Activated T-cell treated with anti-CD3 and anti-CD28 coated beads, Interleukin-2, amount 50 U/mL, for 4 hours (primary cell): ENCODE measurements around the gene MAPK11. TPM values are rescaled to one million over a fixed set of nuclear protein-coding genes. Genes with fewer than 3 reads are reported as not detected.

Experiments
- ATAC-seq, 2 donors: fragments of 200-7000 bp; cut with Tn5 transposase; one replicate each; pipeline ENCODE4 v1.10.0; 2021
- DNase-seq: peaks from one replicate; pipeline ENCODE4 v3.0.0-alpha.2; 2020
- H3K27me3 Mint-ChIP-seq: one replicate; pipeline ENCODE4 v1.8.0; 2021; ENCODE audit warnings: low read depth, mixed read lengths
- H3K36me3 Mint-ChIP-seq: one replicate; pipeline ENCODE4 v1.8.0; 2022; ENCODE audit warnings: mixed read lengths; ENCODE audit not compliant: insufficient read depth
- H3K4me1 Mint-ChIP-seq: one replicate; pipeline ENCODE4 v1.8.0; 2021; ENCODE audit warnings: low read depth, mixed read lengths
- H3K4me3 Mint-ChIP-seq: one replicate; pipeline ENCODE4 v1.8.0; 2021; ENCODE audit warnings: mild to moderate bottlenecking, moderate library complexity, mixed read lengths
- H3K9me3 Mint-ChIP-seq: one replicate; pipeline ENCODE4 v1.8.0; 2021; ENCODE audit warnings: mixed read lengths
- total RNA-seq, 3 donors: library from RNA; stranded (reverse); gene quantifications; one replicate each; pipeline ENCODE4 v1.2.1, GENCODE V29; 2021

The MAPK11 gene
- total RNA-seq, 3 donors from 2014 or later = 9.4 to 10.1 (median 9.8) TPM

GRCh38 chr22:50311606-50312351 lies 41.6 kb upstream of the MAPK11 start:
- H3K4me3 Mint-ChIP-seq = no peak overlapping the region
- H3K36me3 Mint-ChIP-seq = no peaks in the 10 kb centered on the region
- peaks cover 20% of the 10 kb centered on the region for H3K4me1 Mint-ChIP-seq
- H3K27me3 Mint-ChIP-seq = peaks cover 2% of the 10 kb centered on the region
- DNase-seq (no peak), ATAC-seq (no peak)
- H3K9me3 Mint-ChIP-seq = no peaks in the 10 kb centered on the region

GRCh38 chr22:50310949-50311444 lies 40.8 kb upstream of the MAPK11 start:
- DNase-seq (no peak), ATAC-seq (no peak)
- Mint-ChIP-seq H3K4me3 (no peak overlapping the region), H3K4me1 (peaks cover 24% of the 10 kb centered on the region), H3K27me3 (peaks cover 6% of the 10 kb centered on the region), H3K9me3 (no peaks in the 10 kb centered on the region), H3K36me3 (no peaks in the 10 kb centered on the region)

- Mint-ChIP-seq H3K4me3 (no peak overlapping the region), H3K27me3 (peaks cover 8% of the 10 kb centered on the region), H3K9me3 (no peaks in the 10 kb centered on the region), H3K36me3 (no peaks in the 10 kb centered on the region), H3K4me1 (peaks cover 21% of the 10 kb centered on the region)
- DNase-seq (no peak), ATAC-seq (no peak)
These were observed 40.0 kb upstream of the MAPK11 start for GRCh38 chr22:50310031-50310722.

- H3K27me3 Mint-ChIP-seq = peaks cover 8% of the 10 kb centered on the region
- ATAC-seq (no peak), DNase-seq (no peak)
- H3K9me3 Mint-ChIP-seq = no peaks in the 10 kb centered on the region
- no peaks in the 10 kb centered on the region for H3K36me3 Mint-ChIP-seq
- H3K4me3 Mint-ChIP-seq = no peak overlapping the region
- H3K4me1 Mint-ChIP-seq = peaks cover 18% of the 10 kb centered on the region
These were observed 39.4 kb upstream of the MAPK11 start for GRCh38 chr22:50309601-50309991.

- ATAC-seq (no peak), DNase-seq (no peak)
- peak overlapping the region; percentile 27 for H3K4me3 Mint-ChIP-seq
- H3K36me3 Mint-ChIP-seq = no peaks in the 10 kb centered on the region
- H3K4me1 Mint-ChIP-seq = peaks cover 15% of the 10 kb centered on the region
- H3K27me3 Mint-ChIP-seq = peaks cover 11% of the 10 kb centered on the region
- no peaks in the 10 kb centered on the region for H3K9me3 Mint-ChIP-seq
These were observed 38.9 kb upstream of the MAPK11 start for GRCh38 chr22:50308986-50309600.

GRCh38 chr22:50308597-50308935 lies 38.4 kb upstream of the MAPK11 start:
- no peaks in the 10 kb centered on the region for H3K9me3 Mint-ChIP-seq
- DNase-seq (no peak), ATAC-seq (no peak)
- peak overlapping the region; percentile 27 for H3K4me3 Mint-ChIP-seq
- H3K36me3 Mint-ChIP-seq = no peaks in the 10 kb centered on the region
- peaks cover 10% of the 10 kb centered on the region for H3K4me1 Mint-ChIP-seq
- H3K27me3 Mint-ChIP-seq = peaks cover 13% of the 10 kb centered on the region

- Mint-ChIP-seq H3K36me3 (no peaks in the 10 kb centered on the region), H3K4me3 (no peak overlapping the region), H3K9me3 (no peaks in the 10 kb centered on the region), H3K27me3 (peaks cover 13% of the 10 kb centered on the region), H3K4me1 (peaks cover 9% of the 10 kb centered on the region)
- DNase-seq (no peak), ATAC-seq (no peak)
These were observed 37.9 kb upstream of the MAPK11 start for GRCh38 chr22:50307890-50308596.

- no peaks in the 10 kb centered on the region for H3K9me3 Mint-ChIP-seq
- DNase-seq (no peak), ATAC-seq (peak; percentile 61 to 62)
- no peaks in the 10 kb centered on the region for H3K36me3 Mint-ChIP-seq
- H3K4me1 Mint-ChIP-seq = peaks cover 9% of the 10 kb centered on the region
- H3K27me3 Mint-ChIP-seq = peaks cover 17% of the 10 kb centered on the region
- H3K4me3 Mint-ChIP-seq = no peak within 1 kb of the TSS
These were observed 36.9 kb upstream of the MAPK11 start, which contains the start of gene PLXNB2 for GRCh38 chr22:50306753-50307749. Gene PLXNB2, minus strand, starts transcription at chr22:50307646. Its CDS starts 17,062 bp downstream, at chr22:50290584.

GRCh38 chr22:50305923-50306566 lies 35.9 kb upstream of the MAPK11 start:
- Mint-ChIP-seq H3K4me1 (peaks cover 9% of the 10 kb centered on the region), H3K36me3 (no peaks in the 10 kb centered on the region), H3K4me3 (peak overlapping the region; percentile 58), H3K27me3 (peaks cover 18% of the 10 kb centered on the region), H3K9me3 (no peaks in the 10 kb centered on the region)
- ATAC-seq (no peak), DNase-seq (no peak)

- Mint-ChIP-seq H3K27me3 (peaks cover 20% of the 10 kb centered on the region), H3K4me3 (no peak overlapping the region), H3K4me1 (peaks cover 9% of the 10 kb centered on the region), H3K9me3 (no peaks in the 10 kb centered on the region), H3K36me3 (no peaks in the 10 kb centered on the region)
- DNase-seq (no peak), ATAC-seq (no peak)
These were observed 35.3 kb upstream of the MAPK11 start for GRCh38 chr22:50305393-50305922.

GRCh38 chr22:50304528-50305392 lies 34.6 kb upstream of the MAPK11 start:
- Mint-ChIP-seq H3K9me3 (no peaks in the 10 kb centered on the region), H3K27me3 (peaks cover 20% of the 10 kb centered on the region), H3K4me1 (peaks cover 9% of the 10 kb centered on the region), H3K36me3 (no peaks in the 10 kb centered on the region), H3K4me3 (no peak overlapping the region)
- ATAC-seq (no peak), DNase-seq (no peak)

GRCh38 chr22:50303848-50304527 lies 33.8 kb upstream of the MAPK11 start:
- Mint-ChIP-seq H3K27me3 (peaks cover 20% of the 10 kb centered on the region), H3K4me3 (no peak overlapping the region), H3K4me1 (peaks cover 9% of the 10 kb centered on the region), H3K9me3 (no peaks in the 10 kb centered on the region), H3K36me3 (no peaks in the 10 kb centered on the region)
- DNase-seq (no peak), ATAC-seq (no peak)
